Subcutaneous adipose tissue (tissue), 4 donors: Measurements from ENCODE around the gene HSPG2. TPM values are rescaled to one million over a fixed set of nuclear protein-coding genes. Genes with fewer than 3 reads are reported as not detected.

Experiments used
- CTCF ChIP-seq: fragments of 450-650 bp; IDR thresholded peaks from one replicate; pipeline ENCODE4 v1.5.1; 2016; ENCODE audit warnings: low read depth, mild to moderate bottlenecking, control low read depth, antibody characterized with exemption, moderate library complexity
- total RNA-seq, 4 donors: library from RNA; depleted of rRNA; stranded (reverse); fragments of >200 nt; gene quantifications; one replicate each; pipeline ENCODE4 v1.1.0, GENCODE V29; 2016

HSPG2 gene
- total RNA-seq, 4 donors from 2014 or later = 90.5 to 556 (median 207) TPM

GRCh38 chr1:21878840-21879478 lies 58.2 kb downstream of the HSPG2 start:
- TF ChIP-seq CTCF = no peak

GRCh38 chr1:21878009-21878773 lies 58.9 kb downstream of the HSPG2 start:
- TF ChIP-seq CTCF = no peak

- no peak for TF ChIP-seq CTCF
Observed at GRCh38 chr1:21876267-21876666, 60.8 kb downstream of the HSPG2 start.

GRCh38 chr1:21875621-21876063 lies 61.5 kb downstream of the HSPG2 start:
- TF ChIP-seq CTCF = no peak

- no peak for TF ChIP-seq CTCF
Observed at GRCh38 chr1:21874778-21875547, 62.1 kb downstream of the HSPG2 start.

- TF ChIP-seq CTCF = no peak
Observed at GRCh38 chr1:21874328-21874727, 62.8 kb downstream of the HSPG2 start.

- TF ChIP-seq CTCF = no peak
Observed at GRCh38 chr1:21873761-21874160, 63.3 kb downstream of the HSPG2 start.
